Tibial nerve (tissue), 4 donors: ENCODE results near the gene FGF14. TPM values are rescaled to one million over a fixed set of nuclear protein-coding genes. Genes with fewer than 3 reads are reported as not detected.

Experiments used
- DNase-seq, 2 donors: peaks; one replicate each; pipeline ENCODE4 v3.0.0-alpha.2; 2019; ENCODE audit warnings: low spot score in 2 of 2
- H3K27ac ChIP-seq, 4 donors: fragments of 200-600 bp; sonication (generic) in 3 of 4; one replicate each; pipeline ENCODE4 v1.5.1; 2017 to 2019; ENCODE audit warnings: mild to moderate bottlenecking in 1 of 4
- H3K27me3 ChIP-seq, 2 donors: fragments of 200-600 bp; sonication (generic) in 1 of 2; one replicate each; pipeline versions ENCODE4 v1.5.1 to v1.6.0; 2017 to 2019
- H3K36me3 ChIP-seq, 3 donors: fragments of 200-600 bp; sonication (generic); one replicate each; pipeline ENCODE4 v1.5.1; 2018 to 2019
- H3K4me1 ChIP-seq, 4 donors: fragments of 200-600 bp; sonication (generic) in 3 of 4; one replicate each; pipeline ENCODE4 v1.5.1; 2017 to 2019
- H3K4me3 ChIP-seq, 4 donors: fragments of 200-600 bp; sonication (generic) in 3 of 4; one replicate each; pipeline ENCODE4 v1.5.1; 2017 to 2019; ENCODE audit warnings: mild to moderate bottlenecking in 1 of 4, moderate library complexity in 1 of 4
- H3K9me3 ChIP-seq, 4 donors: fragments of 200-600 bp; sonication (generic) in 3 of 4; one replicate each; pipeline ENCODE4 v1.5.1; 2017 to 2019
- CTCF ChIP-seq, 5 experiments: fragments of 200-600 bp in 3 of 5; fragments of 450-650 bp in 2 of 5; sonication (generic) in 3 of 5; IDR thresholded peaks; one replicate each; pipeline ENCODE4 v1.5.1; 2016 to 2019; ENCODE audit warnings: antibody characterized with exemption in 5 of 5, mild to moderate bottlenecking in 3 of 5, moderate library complexity in 2 of 5
- EP300 ChIP-seq, 2 donors: sonication (generic); formaldehyde crosslinking; IDR thresholded peaks; one replicate each; pipeline ENCODE4 v1.6.1; 2017; ENCODE audit warnings: antibody characterized with exemption in 2 of 2, mild to moderate bottlenecking in 1 of 2
- POLR2A ChIP-seq, 2 donors: fragments of 450-650 bp; IDR thresholded peaks; one replicate each; pipeline ENCODE4 v1.6.1; 2017; ENCODE audit warnings: antibody characterized with exemption in 2 of 2, mild to moderate bottlenecking in 2 of 2, moderate library complexity in 2 of 2
- WGBS, 2 donors: methylation state at CpG; one replicate each; pipeline ENCODE4 v1.1.5; 2018; 5-methylcytosine and 5-hydroxymethylcytosine counted together
- total RNA-seq, 4 donors: library from RNA; depleted of rRNA; stranded (reverse); fragments of >200 nt; gene quantifications; one replicate each; pipeline ENCODE4 v1.1.0, GENCODE V29; 2016

FGF14 gene
- total RNA-seq, 4 donors from 2014 or later, result 0.20 to 2.1 (median 0.21) TPM; not detected in 1

- TF ChIP-seq POLR2A (IDR thresholded peaks at IDR 0.05) (no peak), CTCF (IDR thresholded peaks at IDR 0.05) (no peak), EP300 (IDR thresholded peaks at IDR 0.05) (no peak)
- Histone ChIP-seq H3K27ac (no peak overlapping the region), H3K36me3 (no peaks in the 10 kb centered on the region), H3K27me3 (no peaks in the 10 kb centered on the region), H3K4me1 (no peaks in the 10 kb centered on the region), H3K9me3 (no peaks in the 10 kb centered on the region), H3K4me3 (no peak overlapping the region)
- DNase-seq, result no peak
- 55 to 68% methylated on average over 3 of the region's 3 CpGs for WGBS, 2 donors
These were observed 498.0 kb downstream of the FGF14 start for GRCh38 chr13:101903890-101904289.

- Histone ChIP-seq H3K9me3 (no peaks in the 10 kb centered on the region), H3K27me3 (no peaks in the 10 kb centered on the region), H3K27ac (no peak overlapping the region)
These were observed 503.2 kb downstream of the FGF14 start for GRCh38 chr13:101898676-101899075.

GRCh38 chr13:101896541-101896940, 505.3 kb downstream of the FGF14 start:
- no peak overlapping the region for H3K4me3 ChIP-seq
- no peak for TF ChIP-seq POLR2A (IDR thresholded peaks at IDR 0.05)
- TF ChIP-seq EP300 (IDR thresholded peaks at IDR 0.05), result no peak
- no peak for TF ChIP-seq CTCF (IDR thresholded peaks at IDR 0.05)

More at GRCh38 chr13:101898676-101899075, 503.2 kb downstream of the FGF14 start:
- Histone ChIP-seq H3K4me1 (no peaks in the 10 kb centered on the region), H3K4me3 (no peak overlapping the region), H3K36me3 (no peaks in the 10 kb centered on the region)
- no peak for DNase-seq
- TF ChIP-seq CTCF (IDR thresholded peaks at IDR 0.05), result no peak
- TF ChIP-seq EP300 (IDR thresholded peaks at IDR 0.05), result no peak
- TF ChIP-seq POLR2A (IDR thresholded peaks at IDR 0.05), result no peak

GRCh38 chr13:101893021-101893420, 508.8 kb downstream of the FGF14 start:
- 0 to 40% methylated on average over 1 of the region's 1 CpG for WGBS, 2 donors
- H3K36me3 ChIP-seq, result no peaks in the 10 kb centered on the region
- no peak overlapping the region for H3K4me3 ChIP-seq
- no peak overlapping the region for H3K27ac ChIP-seq
- H3K4me1 ChIP-seq, result no peaks in the 10 kb centered on the region
- TF ChIP-seq CTCF (IDR thresholded peaks at IDR 0.05) (no peak), POLR2A (IDR thresholded peaks at IDR 0.05) (no peak), EP300 (IDR thresholded peaks at IDR 0.05) (no peak)
- H3K9me3 ChIP-seq, result no peaks in the 10 kb centered on the region
- no peaks in the 10 kb centered on the region for H3K27me3 ChIP-seq
- DNase-seq, result no peak

More at GRCh38 chr13:101896541-101896940, 505.3 kb downstream of the FGF14 start:
- WGBS, 2 donors, result 68 to 76% methylated on average over 2 of the region's 2 CpGs
- Histone ChIP-seq H3K27ac (no peak overlapping the region), H3K9me3 (no peaks in the 10 kb centered on the region), H3K27me3 (no peaks in the 10 kb centered on the region), H3K36me3 (no peaks in the 10 kb centered on the region), H3K4me1 (no peaks in the 10 kb centered on the region)
- no peak for DNase-seq

- TF ChIP-seq POLR2A (IDR thresholded peaks at IDR 0.05) (no peak), EP300 (IDR thresholded peaks at IDR 0.05) (no peak), CTCF (IDR thresholded peaks at IDR 0.05) (no peak)
- DNase-seq, result no peak
- no peaks in the 10 kb centered on the region for H3K4me1 ChIP-seq
- no peaks in the 10 kb centered on the region for H3K36me3 ChIP-seq
- H3K27me3 ChIP-seq, result no peaks in the 10 kb centered on the region
- H3K4me3 ChIP-seq, result no peak overlapping the region
- H3K27ac ChIP-seq, result no peak overlapping the region
- H3K9me3 ChIP-seq, result no peaks in the 10 kb centered on the region
- WGBS, 2 donors, result 13 to 21% methylated on average over 1 of the region's 1 CpG
These were observed 509.6 kb downstream of the FGF14 start for GRCh38 chr13:101892296-101892695.
